ENCODE data around the gene LIMCH1.
"Not testable (repeated sequence)": the region's sequence is repeated elsewhere in the genome, so short reads cannot be mapped to it uniquely, and the experiment has no call there.

LIMCH1 gene

DNA sequence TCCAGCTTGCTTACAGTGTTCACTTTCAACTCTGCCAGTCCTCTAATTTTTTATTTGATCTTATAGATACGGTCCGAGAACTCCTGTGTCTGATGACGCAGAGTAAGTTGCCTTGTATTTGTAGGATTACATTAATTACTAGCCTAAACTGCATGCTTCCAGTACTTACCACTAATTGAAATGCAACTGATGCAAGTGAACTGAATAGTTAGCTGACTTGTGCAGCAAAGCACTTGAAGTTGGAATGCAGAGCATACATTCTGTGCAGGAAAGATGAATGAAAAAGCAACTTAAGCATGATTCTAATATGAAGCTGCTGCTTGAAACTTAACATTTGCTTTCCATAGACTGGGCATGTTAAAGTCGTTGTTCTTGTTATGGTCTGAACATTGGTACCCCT lies 100.9 kb downstream of the LIMCH1 start:
- TF ChIP-seq, protein P1, sequence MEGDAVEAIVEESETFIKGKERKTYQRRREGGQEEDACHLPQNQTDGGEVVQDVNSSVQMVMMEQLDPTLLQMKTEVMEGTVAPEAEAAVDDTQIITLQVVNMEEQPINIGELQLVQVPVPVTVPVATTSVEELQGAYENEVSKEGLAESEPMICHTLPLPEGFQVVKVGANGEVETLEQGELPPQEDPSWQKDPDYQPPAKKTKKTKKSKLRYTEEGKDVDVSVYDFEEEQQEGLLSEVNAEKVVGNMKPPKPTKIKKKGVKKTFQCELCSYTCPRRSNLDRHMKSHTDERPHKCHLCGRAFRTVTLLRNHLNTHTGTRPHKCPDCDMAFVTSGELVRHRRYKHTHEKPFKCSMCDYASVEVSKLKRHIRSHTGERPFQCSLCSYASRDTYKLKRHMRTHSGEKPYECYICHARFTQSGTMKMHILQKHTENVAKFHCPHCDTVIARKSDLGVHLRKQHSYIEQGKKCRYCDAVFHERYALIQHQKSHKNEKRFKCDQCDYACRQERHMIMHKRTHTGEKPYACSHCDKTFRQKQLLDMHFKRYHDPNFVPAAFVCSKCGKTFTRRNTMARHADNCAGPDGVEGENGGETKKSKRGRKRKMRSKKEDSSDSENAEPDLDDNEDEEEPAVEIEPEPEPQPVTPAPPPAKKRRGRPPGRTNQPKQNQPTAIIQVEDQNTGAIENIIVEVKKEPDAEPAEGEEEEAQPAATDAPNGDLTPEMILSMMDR (conservative IDR thresholded peaks at IDR 0.05), result no peak

DNA sequence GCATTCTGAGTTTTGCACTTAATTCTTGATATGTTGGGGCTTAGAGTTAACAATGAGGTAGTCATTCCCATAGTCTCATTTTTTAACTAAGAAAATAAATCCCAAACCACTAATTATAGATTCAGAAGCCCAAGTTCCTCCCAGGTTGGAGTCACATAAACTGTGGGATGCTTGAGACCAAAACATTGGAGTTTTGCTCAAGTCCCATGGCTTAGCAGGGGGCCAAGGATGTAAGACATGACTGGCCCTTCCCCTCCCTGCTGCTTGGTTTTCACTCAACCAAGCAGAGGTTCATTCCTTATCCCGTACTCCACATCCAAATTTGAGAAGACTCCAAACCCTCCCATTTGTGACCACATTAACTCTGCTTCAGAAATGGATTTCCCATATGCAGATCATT lies 101.3 kb downstream of the LIMCH1 start:
- TF ChIP-seq, protein P1 (conservative IDR thresholded peaks at IDR 0.05), result no peak
- H3K27ac ChIP-seq, result no peak overlapping the region

More for the DNA sequence above, 100.9 kb downstream of the LIMCH1 start:
- H3K27ac ChIP-seq, result no peak overlapping the region

- TF ChIP-seq, protein P1 (conservative IDR thresholded peaks at IDR 0.05), result no peak
- H3K27ac ChIP-seq, result no peak overlapping the region
Measured at GRCh38 chr4:41640906-41641305, 102.9 kb downstream of the LIMCH1 start.

GRCh38 chr4:41642746-41643145 lies 104.8 kb downstream of the LIMCH1 start:
- not testable (repeated sequence) for H3K27ac ChIP-seq

GRCh38 chr4:41643331-41643730 lies 105.4 kb downstream of the LIMCH1 start:
- TF ChIP-seq, protein P1 (conservative IDR thresholded peaks at IDR 0.05), result no peak
- H3K27ac ChIP-seq, result no peak overlapping the region

GRCh38 chr4:41644288-41644914 lies 106.4 kb downstream of the LIMCH1 start:
- TF ChIP-seq, protein P1 (conservative IDR thresholded peaks at IDR 0.05), result no peak
- H3K27ac ChIP-seq, result no peak overlapping the region

DNA sequence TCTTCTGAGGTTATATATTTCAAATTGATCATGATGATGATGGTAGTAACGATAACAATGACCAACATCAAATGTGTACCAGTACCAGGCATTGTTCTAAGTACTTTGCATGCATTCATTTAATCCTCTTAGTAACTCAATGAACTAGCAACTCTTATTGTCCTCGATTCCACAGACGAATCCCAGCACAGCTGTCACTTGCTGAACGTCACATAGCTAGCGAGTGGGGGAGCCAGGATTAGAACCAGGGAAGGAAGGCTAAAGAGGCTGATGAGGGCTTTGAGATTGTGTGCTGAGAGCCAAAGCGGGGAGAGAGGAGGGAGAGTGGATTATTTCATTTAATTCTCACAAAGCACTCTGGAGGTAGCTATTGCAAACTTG lies 106.9 kb downstream of the LIMCH1 start:
- no peak overlapping the region for H3K27ac ChIP-seq
- TF ChIP-seq, protein P1 (conservative IDR thresholded peaks at IDR 0.05), result no peak

- no peak overlapping the region for H3K27ac ChIP-seq
Measured at GRCh38 chr4:41645728-41646390, 107.9 kb downstream of the LIMCH1 start.

More at GRCh38 chr4:41645728-41646390, 107.9 kb downstream of the LIMCH1 start:
- TF ChIP-seq, protein P1 (conservative IDR thresholded peaks at IDR 0.05), result no peak

Measured in VCaP (cell line).